HEK293 (cell line): ENCODE data around the gene RASL11A.
"Not testable (repeated sequence)": the region's sequence is repeated elsewhere in the genome, so short reads cannot be mapped to it uniquely, and the experiment has no call there.

Source experiments
- CTCF ChIA-PET: fragments of 350-600 bp; formaldehyde crosslinking; extraction: SDS; loops from one replicate; lab custom pipeline; 2021; ENCODE audit warnings: antibody characterized with exemption; lab: Yijun Ruan, JAX
- POLR2A ChIA-PET: fragments of 300-600 bp; formaldehyde crosslinking; extraction: SDS; loops from one replicate; lab custom pipeline; 2020; ENCODE audit warnings: antibody characterized with exemption, inconsistent platforms; lab: Yijun Ruan, JAX
- H3K27ac ChIP-seq: fragments of 200-500 bp; sonication (Bioruptor generic); 2 replicates; pipeline ENCODE4 v1.5.1; 2014; ENCODE audit warnings: low read depth, low read length, control low read depth, inconsistent platforms; ENCODE audit errors: extremely low read depth
- H3K36me3 ChIP-seq, 2 experiments: fragments of 200-500 bp in 1 of 2; sonication (Bioruptor generic) in 1 of 2; 1 replicate in 1 of 2; 2 replicates in 1 of 2; pipeline ENCODE4 v1.5.1; 2014 to 2017; ENCODE audit warnings: inconsistent platforms in 2 of 2, low read length in 2 of 2; ENCODE audit not compliant: control insufficient read depth in 2 of 2, insufficient read depth in 1 of 2
- H3K4me1 ChIP-seq: fragments of 200-500 bp; sonication (Bioruptor generic); 2 replicates; pipeline ENCODE4 v1.5.1; 2014; ENCODE audit warnings: mild to moderate bottlenecking, low read length, inconsistent platforms; ENCODE audit not compliant: control insufficient read depth, insufficient read depth
- H3K4me3 ChIP-seq: 2 replicates; pipeline ENCODE4 v1.5.1; 2011; ENCODE audit warnings: low read depth, mild to moderate bottlenecking, control low read depth, low read length, moderate library complexity
- H3K9me3 ChIP-seq: fragments of 200-500 bp; sonication (Bioruptor generic); 2 replicates; pipeline ENCODE4 v1.5.1; 2014; ENCODE audit warnings: low read depth, low read length, inconsistent platforms; ENCODE audit not compliant: control insufficient read depth, insufficient read depth
- BCL6B ChIP-seq: fragments of 450-650 bp; formaldehyde crosslinking; IDR thresholded peaks from 2 replicates; pipeline ENCODE4 v1.5.1; 2017; ENCODE audit warnings: missing biosample characterization, missing genetic modification characterization
- GLI2 ChIP-seq: fragments of 450-650 bp; formaldehyde crosslinking; IDR thresholded peaks from 2 replicates; pipeline ENCODE4; 2017; ENCODE audit warnings: missing biosample characterization, missing genetic modification characterization, low read depth, borderline replicate concordance
- KLF16 ChIP-seq: fragments of 450-650 bp; formaldehyde crosslinking; IDR thresholded peaks from 2 replicates; pipeline ENCODE4 v1.5.1; 2017; ENCODE audit warnings: missing biosample characterization, missing genetic modification characterization
- PBX3 ChIP-seq: sonication (generic); formaldehyde crosslinking; IDR thresholded peaks from 2 replicates; pipeline ENCODE4 v1.8.1; 2022; ENCODE audit warnings: mild to moderate bottlenecking, moderate library complexity, missing genetic modification reagents
- PRDM6 ChIP-seq: fragments of 450-650 bp; formaldehyde crosslinking; IDR thresholded peaks from 2 replicates; pipeline ENCODE4 v1.5.1; 2017; ENCODE audit warnings: missing biosample characterization, missing genetic modification characterization
- ZBTB11 ChIP-seq: fragments of 450-650 bp; formaldehyde crosslinking; conservative IDR thresholded peaks from 2 replicates; pipeline ENCODE4 v1.5.1; 2016; ENCODE audit warnings: low read depth, missing biosample characterization, missing genetic modification characterization
- ZBTB48 ChIP-seq: fragments of 450-650 bp; formaldehyde crosslinking; IDR thresholded peaks from 2 replicates; pipeline ENCODE4 v1.5.1; 2016; ENCODE audit warnings: missing biosample characterization, missing genetic modification characterization
- ZNF10 ChIP-seq: fragments of 450-650 bp; formaldehyde crosslinking; IDR thresholded peaks from 2 replicates; pipeline ENCODE4 v1.5.1; 2017; ENCODE audit warnings: missing biosample characterization, missing genetic modification characterization
- ZNF112 ChIP-seq: fragments of 450-650 bp; formaldehyde crosslinking; IDR thresholded peaks from 2 replicates; pipeline ENCODE4 v1.5.0; 2017; ENCODE audit warnings: missing biosample characterization, missing genetic modification characterization
- ZNF140 ChIP-seq: fragments of 450-650 bp; formaldehyde crosslinking; IDR thresholded peaks from 2 replicates; pipeline ENCODE4 v1.5.1; 2016; ENCODE audit warnings: missing biosample characterization, missing genetic modification characterization
- ZNF146 ChIP-seq: fragments of 450-650 bp; formaldehyde crosslinking; IDR thresholded peaks from 2 replicates; pipeline ENCODE4 v1.5.1; 2016; ENCODE audit warnings: missing biosample characterization, missing genetic modification characterization
- ZNF169 ChIP-seq: fragments of 450-650 bp; formaldehyde crosslinking; IDR thresholded peaks from 2 replicates; pipeline ENCODE4 v1.5.1; 2016; ENCODE audit warnings: missing biosample characterization, missing genetic modification characterization
- ZNF18 ChIP-seq: fragments of 450-650 bp; formaldehyde crosslinking; IDR thresholded peaks from 2 replicates; pipeline ENCODE4 v1.5.1; 2016; ENCODE audit warnings: missing biosample characterization, missing genetic modification characterization
- ZNF211 ChIP-seq: fragments of 450-650 bp; formaldehyde crosslinking; IDR thresholded peaks from 2 replicates; pipeline ENCODE4 v1.5.1; 2016; ENCODE audit warnings: low read depth, missing biosample characterization, missing genetic modification characterization
- ZNF398 ChIP-seq: fragments of 450-650 bp; formaldehyde crosslinking; IDR thresholded peaks from 2 replicates; pipeline ENCODE4 v1.5.1; 2017; ENCODE audit warnings: missing biosample characterization, missing genetic modification characterization
- ZNF514 ChIP-seq: fragments of 450-650 bp; formaldehyde crosslinking; IDR thresholded peaks from 2 replicates; pipeline ENCODE4 v1.5.1; 2016; ENCODE audit warnings: missing biosample characterization, missing genetic modification characterization
- ZNF621 ChIP-seq: fragments of 450-650 bp; formaldehyde crosslinking; IDR thresholded peaks from 2 replicates; pipeline ENCODE4 v1.5.1; 2017; ENCODE audit warnings: missing biosample characterization, missing genetic modification characterization
- ZNF623 ChIP-seq: fragments of 450-650 bp; formaldehyde crosslinking; IDR thresholded peaks from 2 replicates; pipeline ENCODE4 v1.5.1; 2016; ENCODE audit warnings: missing biosample characterization, missing genetic modification characterization
- ZNF658 ChIP-seq: fragments of 450-650 bp; formaldehyde crosslinking; IDR thresholded peaks from 2 replicates; pipeline ENCODE4; 2016; ENCODE audit warnings: missing biosample characterization, missing genetic modification characterization
- ZNF792 ChIP-seq: fragments of 450-650 bp; formaldehyde crosslinking; IDR thresholded peaks from 2 replicates; pipeline ENCODE4 v1.5.1; 2016; ENCODE audit warnings: missing biosample characterization, missing genetic modification characterization

RASL11A gene

GRCh38 chr13:27296496-27296895 lies 25.9 kb downstream of the RASL11A start (continued):
- TF ChIP-seq ZNF146 (tag by site-specific recombination), result no peak
- no peak for TF ChIP-seq KLF16 (tag by site-specific recombination)
- no peak for TF ChIP-seq ZNF169 (tag by site-specific recombination)
- TF ChIP-seq ZBTB11 (tag by site-specific recombination), result no peak
- no peak for TF ChIP-seq ZNF623 (tag by site-specific recombination)
- TF ChIP-seq ZNF398, result no peak

- CTCF ChIA-PET, result no interaction called here
- TF ChIP-seq PRDM6 (tag by site-specific recombination) (no peak), ZNF211 (tag by site-specific recombination) (no peak), ZNF792 (tag by site-specific recombination) (no peak), ZNF18 (tag by site-specific recombination) (no peak), ZNF621 (tag by site-specific recombination) (no peak), ZNF140 (tag by site-specific recombination) (no peak), PBX3 (no peak), ZNF658 (tag by site-specific recombination) (no peak), ZNF112 (tag by site-specific recombination) (no peak), ZNF514 (tag by site-specific recombination) (no peak), BCL6B (no peak), ZBTB48 (no peak), ZNF10 (no peak), GLI2 (no peak)
Observed at GRCh38 chr13:27298849-27299248, 28.2 kb downstream of the RASL11A start.

GRCh38 chr13:27300406-27300805 lies 29.8 kb downstream of the RASL11A start:
- H3K9me3 ChIP-seq, H3K27ac ChIP-seq, CTCF ChIA-PET, H3K36me3 ChIP-seq, H3K4me1 ChIP-seq, H3K4me3 ChIP-seq, POLR2A ChIA-PET: not testable (repeated sequence)

More at GRCh38 chr13:27298849-27299248, 28.2 kb downstream of the RASL11A start:
- H3K9me3 ChIP-seq, result no peaks in the 10 kb centered on the region
- H3K4me3 ChIP-seq, result no peak overlapping the region
- POLR2A ChIA-PET, result no interaction called here
- no peak overlapping the region for H3K27ac ChIP-seq
- no peaks in the 10 kb centered on the region for H3K36me3 ChIP-seq
- H3K4me1 ChIP-seq, result no peaks in the 10 kb centered on the region
